Stimulated activated CD8-positive, alpha-beta memory T cell treated with anti-CD3 and anti-CD28 coated beads, Interleukin-7, amount 100 ng/mL, for 48 hours (primary cell): ENCODE results near the gene OSBPL6.

Experiments used
- DNase-seq, 2 donors: peaks; one replicate each; pipeline ENCODE4 v3.0.0-alpha.2; 2020; ENCODE audit warnings: low read depth in 1 of 2; ENCODE audit errors: extremely low read depth in 1 of 2

Gene OSBPL6

DNA sequence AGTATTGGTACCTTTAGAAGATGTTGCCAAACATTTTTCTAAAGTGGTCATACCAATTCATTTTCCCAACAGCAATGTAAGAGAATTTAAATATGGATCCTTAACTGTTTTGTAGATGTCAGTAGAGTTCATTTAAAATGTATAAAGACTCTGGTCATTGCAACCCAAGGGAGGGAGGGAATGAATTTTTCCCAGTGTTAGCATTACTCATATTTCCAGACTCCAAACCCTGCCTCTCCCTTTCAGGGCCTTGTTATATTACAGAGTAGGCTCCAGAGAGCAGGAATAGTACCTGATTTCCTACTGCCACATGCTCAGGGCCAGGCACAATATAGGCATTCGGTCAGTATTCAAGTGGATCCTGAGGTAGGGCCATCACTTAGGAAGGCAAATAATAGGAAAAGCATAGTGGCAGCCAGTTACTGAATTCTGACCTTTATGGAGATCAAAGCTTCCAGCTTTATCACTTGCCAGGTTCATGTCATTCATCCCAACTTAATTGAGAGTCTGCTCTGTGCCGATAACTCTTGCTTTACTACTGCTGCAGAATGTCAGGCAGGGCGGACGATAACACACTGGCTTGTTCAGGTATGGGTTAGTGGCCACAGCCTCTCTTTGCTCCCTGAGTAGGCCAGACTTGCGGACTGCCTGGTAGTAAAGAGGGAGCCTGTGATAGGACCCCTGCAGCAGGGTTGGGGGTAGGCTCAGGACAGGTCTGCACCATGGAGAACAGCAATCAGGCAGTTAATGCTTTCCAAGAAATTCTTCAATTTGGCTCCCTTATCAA, 75.3 kb downstream of the OSBPL6 start:
- no peak for DNase-seq

DNA sequence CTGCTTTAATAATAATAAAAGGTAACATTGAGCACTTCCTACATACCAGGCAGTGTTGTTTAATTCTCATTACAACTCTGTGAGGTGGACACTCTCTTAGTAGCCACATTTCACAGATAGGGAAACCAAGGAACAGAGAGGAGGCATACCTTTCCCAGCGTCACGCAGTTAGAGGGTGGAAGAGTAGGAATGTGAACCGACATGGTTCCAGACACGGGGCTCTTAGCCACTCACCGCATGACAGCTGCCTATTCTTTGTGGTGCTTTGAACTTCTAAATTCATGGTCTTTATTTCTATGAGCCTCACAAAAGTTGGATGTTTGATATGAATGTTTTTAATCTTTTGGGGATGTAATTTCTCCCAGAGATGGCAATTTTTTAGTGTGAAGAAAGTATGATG, 76.0 kb downstream of the OSBPL6 start:
- no peak for DNase-seq

DNA sequence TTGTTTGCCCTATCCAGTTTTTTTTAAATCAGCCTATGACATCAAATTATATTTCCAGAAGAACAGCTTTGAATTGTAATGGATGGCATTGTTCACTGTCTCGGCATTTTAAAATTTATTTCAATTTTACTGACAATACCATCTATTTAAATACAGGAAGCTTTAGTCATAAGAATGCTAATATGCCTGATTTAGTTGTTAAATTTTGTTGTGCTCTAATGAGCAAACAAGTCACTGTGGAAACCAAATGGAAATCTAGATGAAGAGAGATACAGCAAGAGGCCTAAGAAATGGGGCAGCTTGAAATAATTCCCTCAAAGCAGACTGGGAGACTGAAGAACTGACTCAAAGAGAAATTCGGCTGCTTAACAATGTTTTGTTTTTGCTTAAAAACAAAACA, 76.8 kb downstream of the OSBPL6 start:
- DNase-seq, result no peak

DNA sequence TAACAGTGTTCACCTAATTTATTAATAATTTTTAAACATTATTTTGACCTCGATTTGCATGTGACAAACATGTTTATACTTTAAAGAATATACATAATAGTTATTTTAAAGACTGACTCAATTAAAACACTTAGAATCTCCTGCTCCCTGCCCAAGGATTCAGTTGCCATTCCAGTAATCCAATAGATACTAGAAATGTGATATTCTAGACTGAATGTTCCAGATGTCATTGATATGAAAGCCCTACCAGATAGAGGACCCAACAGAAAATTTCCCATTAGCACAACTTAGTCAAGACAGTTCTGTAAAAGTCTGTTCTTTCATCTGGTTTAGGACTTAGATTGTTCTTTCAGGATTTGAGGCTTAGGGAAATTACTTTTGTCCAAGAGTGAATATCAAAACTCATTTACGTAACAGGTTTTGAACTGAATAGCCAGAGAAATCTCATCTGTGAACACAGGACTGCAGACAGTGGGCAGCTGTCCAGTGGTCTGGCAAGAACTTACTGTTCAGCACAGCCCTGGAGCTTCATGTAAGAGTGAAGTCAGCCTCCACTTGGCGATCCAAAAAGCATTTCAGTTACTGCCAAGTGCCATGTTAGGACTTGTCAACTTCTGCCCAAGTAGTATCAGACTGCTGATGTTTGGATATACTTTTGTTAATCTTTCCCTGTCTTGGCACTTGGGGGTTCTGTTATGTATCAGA, 77.5 kb downstream of the OSBPL6 start:
- DNase-seq, result no peak

DNA sequence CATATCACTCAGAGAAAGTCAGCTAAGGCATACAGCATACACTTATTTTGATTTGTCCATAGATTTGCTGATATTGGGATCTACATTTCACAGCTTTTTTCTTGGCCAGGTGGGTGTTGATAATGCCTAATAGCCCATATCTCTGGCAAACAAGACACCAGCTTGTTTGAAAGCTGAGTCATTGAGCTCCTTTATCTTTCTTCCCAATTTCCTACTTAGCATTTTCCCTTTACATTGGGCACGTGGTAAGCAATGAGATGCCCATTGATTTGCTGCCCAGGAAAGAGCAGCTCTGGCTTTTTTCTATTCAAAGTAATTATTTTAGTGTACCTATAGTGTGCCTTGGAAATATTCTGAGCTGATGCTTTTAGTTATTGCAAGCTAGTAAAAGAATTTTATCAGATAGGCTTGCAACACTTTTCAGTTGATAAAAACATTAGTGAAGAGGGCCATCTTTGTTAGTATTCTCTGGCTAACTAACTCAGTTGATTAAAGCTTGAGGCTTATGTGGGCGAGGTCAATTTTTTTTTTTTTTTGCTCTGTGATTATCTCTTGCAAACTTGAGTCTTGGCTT, 79.6 kb downstream of the OSBPL6 start:
- no peak for DNase-seq

DNA sequence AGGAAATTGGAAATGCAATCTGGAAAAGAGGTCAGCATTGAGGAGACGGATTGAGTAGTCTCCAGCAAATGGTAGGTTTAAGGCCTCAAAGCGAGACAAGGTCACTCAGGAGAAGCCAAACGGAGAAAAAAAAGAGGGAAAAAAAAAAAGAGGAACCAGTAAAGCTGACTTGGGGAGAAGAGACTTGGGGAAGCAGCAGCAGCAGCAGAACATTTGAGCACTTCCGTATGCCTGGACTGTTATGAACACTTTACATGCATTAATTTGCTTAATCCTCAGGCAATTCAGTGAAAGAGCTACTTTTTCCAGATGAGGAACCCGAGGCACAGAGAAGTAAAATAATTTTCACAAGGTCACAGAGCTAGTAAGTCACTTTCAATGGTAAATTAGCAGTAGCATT, 81.3 kb downstream of the OSBPL6 start:
- DNase-seq, result no peak

DNA sequence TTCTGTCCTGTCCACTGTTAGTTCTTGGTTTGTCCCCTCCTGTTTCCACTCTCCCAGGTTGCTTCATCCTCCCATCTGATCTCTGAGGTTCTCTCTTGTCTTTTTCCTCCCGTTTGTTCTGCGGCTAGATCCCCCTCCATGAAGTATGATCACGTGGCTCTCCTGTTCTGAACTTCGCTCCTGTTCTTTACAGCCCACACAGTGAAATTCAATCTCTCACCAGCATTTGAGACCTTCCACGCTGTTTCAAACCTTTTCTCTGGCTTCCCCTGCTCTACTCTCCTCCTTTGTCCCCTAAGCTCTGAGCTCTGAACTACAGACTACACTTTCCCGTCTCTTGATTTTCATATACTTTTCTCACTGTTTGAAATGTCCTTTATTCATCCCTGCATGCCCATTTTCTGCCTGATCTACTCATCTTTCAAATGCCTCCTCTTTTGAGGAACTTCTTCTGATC, 83.5 kb downstream of the OSBPL6 start:
- DNase-seq, result no peak

DNA sequence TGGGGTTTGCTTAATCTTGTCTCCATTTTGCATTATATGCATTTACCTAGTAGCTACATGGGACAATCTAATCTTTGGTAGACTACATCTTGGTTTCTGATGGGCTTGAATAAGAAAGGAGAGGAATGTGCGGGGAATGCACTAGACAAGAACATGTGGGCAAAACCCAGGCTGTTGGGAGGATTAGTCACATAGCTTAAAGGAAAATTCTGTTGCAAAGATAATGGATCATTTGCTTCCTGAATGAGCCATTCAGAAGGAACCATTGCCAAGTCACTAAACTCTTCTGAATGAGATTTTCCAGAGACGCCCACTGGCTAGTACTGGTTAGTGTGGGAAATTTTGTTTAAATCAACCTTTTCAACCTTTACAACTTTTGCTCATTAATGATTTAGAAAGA, 84.8 kb downstream of the OSBPL6 start:
- no peak for DNase-seq

DNA sequence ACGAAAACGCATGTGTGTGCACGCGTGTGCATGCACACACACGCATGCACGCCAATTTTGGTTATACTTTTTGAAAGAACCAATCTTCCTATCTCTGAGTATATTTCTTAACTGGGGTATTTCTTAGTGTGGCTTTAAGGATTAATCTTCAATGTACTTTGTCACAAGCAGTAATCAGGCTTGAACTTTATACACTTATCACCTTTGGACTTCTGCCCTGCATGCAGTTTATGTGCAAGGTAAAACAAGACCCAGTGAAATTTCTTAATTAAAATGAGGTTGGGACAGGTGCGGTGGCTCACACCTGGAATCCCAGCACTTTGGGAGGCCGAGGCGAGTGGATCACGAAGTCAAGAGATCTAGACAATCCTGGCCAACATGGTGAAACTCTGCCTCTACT, 85.3 kb downstream of the OSBPL6 start:
- no peak for DNase-seq

DNA sequence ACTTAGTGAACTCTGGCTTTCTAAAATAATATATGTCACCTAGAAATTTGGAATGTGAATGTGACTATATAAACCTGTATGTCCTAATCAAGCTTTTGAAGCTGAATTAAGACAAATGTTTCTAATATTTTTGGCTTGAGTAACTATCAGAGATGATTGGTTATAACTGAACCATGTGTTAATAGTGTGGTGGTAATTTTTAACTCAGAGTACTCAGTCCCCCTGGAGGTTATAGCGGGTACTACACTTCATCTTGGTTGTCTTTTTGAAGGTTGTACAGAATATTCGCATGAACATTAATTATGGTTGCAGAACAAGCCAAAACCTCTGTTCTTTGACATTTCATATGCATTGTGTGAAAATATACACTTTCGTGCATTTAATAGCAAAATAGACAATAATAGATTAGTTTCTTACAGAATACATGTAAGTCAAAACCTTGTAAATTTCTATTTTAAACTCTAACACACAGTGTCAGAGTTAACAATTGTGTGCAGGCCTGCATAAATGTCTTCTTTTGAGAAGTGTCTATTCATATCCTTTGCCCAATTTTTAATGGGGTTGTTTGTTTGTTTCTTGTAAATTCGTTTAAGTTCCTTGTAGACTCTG, 86.0 kb downstream of the OSBPL6 start:
- no peak for DNase-seq

DNA sequence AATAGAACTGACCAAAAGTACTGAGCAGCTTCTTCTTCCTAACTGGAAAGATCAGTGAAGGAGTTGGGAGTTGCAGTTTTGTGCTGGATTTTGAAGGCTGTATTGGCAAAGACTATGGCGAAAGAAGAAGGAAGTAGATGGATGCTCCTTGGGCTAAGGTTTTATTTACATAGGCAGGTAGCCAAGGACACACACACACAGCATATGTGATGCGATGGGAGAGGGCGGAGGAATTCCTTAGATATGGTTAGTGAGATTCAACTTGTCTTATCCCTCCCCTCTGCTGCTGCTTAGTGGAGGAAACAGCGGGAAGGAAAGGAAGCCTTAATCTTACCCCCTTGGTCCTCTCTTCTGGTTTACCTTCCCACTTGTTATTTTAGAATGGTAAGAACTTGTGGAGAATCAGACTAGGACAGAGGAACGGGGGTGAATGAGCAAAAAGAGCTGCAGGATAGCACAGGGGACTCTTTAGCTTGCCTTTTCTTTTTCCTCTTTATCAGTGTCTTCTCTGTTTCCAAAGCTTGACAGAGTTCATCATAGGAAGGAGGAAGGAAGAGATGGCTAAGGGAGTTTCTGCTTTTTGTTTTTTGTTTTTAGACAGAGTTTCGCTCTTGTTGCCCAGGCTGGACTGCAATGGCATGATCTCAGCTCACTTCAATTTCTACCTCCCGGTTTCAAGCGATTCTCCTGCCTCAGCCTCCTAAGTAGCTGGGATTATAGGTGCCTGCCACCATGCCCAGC, 87.9 kb downstream of the OSBPL6 start:
- no peak for DNase-seq

DNA sequence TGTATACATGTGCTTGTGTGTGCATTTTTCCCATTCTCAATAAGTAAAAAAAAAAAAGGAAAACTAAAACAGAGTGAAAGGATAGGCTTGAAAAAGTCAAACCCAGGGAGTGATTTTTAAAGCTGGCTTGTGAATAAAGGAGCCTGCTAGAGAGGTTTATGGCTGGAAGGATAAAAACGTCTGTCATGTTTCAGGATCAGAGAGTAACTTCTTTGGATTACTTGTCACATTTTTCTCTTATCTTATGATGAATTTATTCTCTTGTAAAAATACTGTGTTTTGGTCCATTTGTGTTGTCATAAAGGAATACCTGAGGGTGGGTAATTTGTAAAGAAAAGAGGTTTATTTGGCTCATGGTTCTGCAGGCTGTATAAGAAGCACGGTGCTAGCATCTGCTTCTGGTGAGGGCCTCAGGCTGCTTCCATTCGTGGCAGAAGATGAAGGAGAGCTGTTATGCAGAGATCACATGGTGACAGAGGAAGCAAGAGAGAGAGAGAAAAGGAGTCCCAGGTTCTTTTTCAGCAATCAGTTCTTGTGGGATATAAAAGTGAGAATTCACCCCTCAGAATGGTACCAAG, 89.1 kb downstream of the OSBPL6 start:
- no peak for DNase-seq

DNA sequence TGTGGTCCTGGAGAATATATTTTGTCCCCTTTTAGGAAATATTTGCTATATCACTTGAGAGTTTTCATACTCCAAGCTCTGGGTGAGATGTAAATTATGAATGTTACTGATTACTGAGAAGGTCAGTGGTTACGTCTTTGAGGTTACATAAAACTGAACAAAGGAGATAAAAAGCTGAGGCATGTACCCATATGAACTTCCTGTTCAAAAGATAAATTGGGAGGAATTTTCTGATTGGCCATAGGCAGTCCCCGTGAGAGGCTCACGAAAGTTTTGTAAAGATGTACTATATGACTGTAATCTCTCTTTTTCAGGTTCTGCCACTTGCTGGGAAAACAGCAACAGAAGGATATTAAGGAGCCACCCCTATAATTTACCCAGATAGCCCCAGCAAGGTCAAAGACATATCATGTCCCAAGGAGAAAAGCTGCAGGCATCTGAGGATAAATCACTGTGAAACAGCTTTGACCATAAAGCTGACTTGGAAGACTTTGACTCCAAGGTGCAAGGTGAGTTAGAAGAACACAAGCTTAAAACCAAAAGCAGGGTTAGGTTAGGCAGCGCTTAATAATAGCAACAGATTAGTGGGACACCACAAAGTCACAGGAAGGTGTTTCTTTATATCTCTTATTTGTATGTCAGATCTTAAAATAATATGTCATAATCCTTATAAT, 90.4 kb downstream of the OSBPL6 start:
- DNase-seq, result no peak

DNA sequence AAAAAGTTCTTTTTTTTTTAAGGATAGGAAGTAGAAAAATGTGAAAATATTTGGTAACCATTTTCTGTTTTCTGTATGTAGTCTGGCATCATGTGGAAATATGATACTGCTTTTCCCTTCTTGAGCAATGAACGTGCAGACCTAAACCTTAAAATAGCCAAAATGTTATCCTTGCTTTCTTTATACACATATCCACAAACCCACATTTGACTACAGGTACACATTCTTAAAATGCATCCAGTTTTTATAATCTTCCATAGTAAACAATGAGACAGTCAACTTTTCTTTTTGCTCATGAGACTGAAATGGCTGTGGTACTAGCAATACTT, 90.9 kb downstream of the OSBPL6 start:
- no peak for DNase-seq

DNA sequence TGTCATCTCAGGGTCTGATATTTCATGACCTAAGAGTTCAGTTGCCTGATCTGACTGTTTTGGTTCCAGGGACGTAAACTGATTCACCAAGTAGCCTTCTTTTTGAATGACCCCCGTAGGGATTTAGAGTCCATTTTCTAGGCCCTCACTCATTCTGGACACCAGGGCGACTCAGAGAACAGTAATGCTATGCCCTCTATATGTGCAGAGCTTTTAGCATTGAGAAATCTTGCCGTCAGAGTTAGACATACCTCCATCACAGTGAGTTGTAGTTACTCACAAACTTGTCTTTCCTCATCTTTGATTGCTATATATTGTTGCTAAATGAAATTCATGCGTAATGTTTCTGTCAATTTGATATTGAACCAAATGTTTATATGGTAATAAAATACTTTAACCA, 92.3 kb downstream of the OSBPL6 start:
- no peak for DNase-seq

DNA sequence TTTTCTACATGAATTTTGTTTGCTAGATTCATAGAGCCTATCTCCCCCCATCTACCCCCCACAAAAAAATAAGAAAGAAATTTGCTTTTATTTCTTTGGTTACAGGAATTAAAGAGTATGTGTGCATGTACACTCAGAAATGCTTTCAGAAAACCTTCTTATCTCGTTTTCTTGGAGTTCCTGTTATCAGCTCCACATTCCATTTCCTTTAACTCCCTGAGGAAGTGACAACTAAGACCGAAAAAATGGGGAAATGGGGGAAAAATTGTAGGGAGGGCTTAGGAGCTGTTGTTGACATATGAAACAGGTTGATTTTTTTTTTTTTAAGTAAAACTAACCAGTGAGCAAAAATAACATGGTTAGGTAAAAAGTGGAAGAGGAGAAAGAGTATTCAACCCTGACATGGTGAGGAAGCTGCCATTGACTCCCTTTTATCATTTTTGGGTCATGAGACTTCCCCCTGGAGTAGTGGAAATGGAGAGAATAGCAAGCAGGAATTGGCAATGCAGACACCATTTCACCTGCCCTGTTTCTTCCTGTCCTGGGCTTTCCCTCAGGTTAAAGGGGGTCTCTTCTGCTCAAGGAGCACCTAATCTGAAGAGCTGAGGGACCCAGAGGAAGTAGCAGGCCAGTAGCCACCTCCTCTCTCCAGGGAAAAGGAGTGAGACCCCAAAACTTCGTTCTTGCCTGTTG, 93.5 kb downstream of the OSBPL6 start:
- no peak for DNase-seq

DNA sequence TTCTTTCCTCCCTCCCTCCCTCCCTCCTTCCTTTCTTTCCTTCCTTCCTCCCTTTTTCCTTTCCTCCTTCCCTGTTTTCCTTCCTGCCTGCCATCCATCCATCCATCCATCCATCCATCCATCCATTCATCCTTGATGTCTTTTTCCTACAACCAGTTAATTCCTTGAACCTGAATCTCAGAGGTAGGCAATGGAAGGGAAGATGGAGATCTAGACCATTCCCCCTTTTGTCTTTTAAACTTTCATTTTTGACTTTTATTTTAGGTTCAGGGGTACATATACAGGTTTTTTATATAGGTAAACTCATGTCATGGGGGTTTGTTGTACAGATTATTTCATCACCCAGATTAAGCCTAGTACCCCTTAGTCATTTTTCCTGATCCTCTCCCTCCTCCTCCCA, 97.4 kb downstream of the OSBPL6 start:
- no peak for DNase-seq

DNA sequence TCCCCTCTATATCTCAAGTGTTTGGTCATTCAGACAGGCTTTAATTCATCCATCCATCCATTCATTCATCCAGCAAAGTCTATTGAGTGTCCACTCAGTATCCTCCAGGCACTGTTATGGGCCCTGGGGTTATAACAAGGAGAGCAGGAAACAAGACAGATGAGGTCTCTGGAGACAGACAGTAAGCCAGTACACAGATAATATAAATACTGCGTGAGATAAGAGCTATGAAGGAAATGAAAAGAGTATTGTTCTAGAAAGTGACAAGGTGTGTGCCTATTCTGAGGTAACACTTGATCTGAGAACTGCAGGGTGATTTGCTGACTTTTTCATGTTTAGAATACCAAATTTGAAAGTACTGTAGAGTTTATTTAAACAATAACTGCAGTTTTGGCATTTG, 98.3 kb downstream of the OSBPL6 start:
- DNase-seq, result no peak

DNA sequence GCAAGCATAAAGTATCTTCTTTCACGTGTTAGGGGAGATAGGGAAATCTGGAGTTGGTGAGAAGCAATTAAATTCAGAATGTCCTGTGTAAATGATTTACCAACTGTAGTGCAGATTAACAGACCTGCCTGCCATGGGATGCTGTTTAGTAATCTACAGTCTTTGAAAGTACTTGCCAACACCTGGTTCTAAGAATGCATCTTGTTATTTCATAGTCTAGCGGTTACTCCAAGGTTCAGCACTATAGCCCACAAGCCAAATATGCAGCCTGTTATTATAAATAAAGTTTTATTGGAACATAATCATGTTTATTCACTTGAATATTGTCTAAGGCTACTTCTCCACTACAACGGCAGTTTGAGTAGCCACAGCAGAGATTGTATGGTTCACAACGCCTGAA, 100.8 kb downstream of the OSBPL6 start:
- no peak for DNase-seq

DNA sequence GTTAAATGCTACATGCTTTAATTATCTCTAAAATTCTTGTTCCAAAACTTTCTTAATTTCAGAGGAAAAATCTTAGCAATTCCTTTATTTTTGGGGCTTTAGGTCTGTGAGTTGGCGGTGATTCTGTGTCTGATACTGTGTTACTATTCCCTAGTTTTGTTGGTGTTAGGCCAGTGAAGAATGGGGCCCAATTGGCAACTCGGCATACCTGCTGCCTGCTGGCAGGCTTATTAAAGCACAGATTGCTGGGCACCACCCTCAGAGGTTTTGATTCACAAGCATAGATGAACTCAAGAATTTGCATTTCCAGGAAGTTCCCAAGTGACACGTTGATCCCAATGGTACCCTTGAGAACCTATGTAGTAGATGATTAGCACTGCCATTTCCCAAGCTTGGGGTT, 101.6 kb downstream of the OSBPL6 start:
- DNase-seq, result no peak
